Testis (tissue), 3 donors: ENCODE data around the gene CDK17. TPM values are rescaled to one million over a fixed set of nuclear protein-coding genes. Genes with fewer than 3 reads are reported as not detected.

ENCODE experiments used
- DNase-seq: peaks from one replicate; pipeline ENCODE4 v3.0.0-alpha.2; 2019
- H3K27ac ChIP-seq, 2 donors: fragments of 200-600 bp; sonication (generic); one replicate each; pipeline ENCODE4 v1.5.1; 2019
- H3K27me3 ChIP-seq: fragments of 200-600 bp; sonication (generic); one replicate; pipeline ENCODE4 v1.5.1; 2019
- H3K36me3 ChIP-seq: fragments of 200-600 bp; sonication (generic); one replicate; pipeline ENCODE4 v1.5.1; 2017; ENCODE audit warnings: low read depth; ENCODE audit errors: missing control alignments
- H3K4me1 ChIP-seq: fragments of 200-600 bp; sonication (generic); one replicate; pipeline ENCODE4 v1.5.1; 2019
- H3K4me3 ChIP-seq, 2 donors: fragments of 200-600 bp; sonication (generic); one replicate each; pipeline ENCODE4 v1.5.1; 2017 to 2019
- H3K9me3 ChIP-seq: fragments of 200-600 bp; sonication (generic); one replicate; pipeline ENCODE4 v1.5.1; 2017
- POLR2A ChIP-seq: fragments of 450-650 bp; IDR thresholded peaks from one replicate; pipeline ENCODE4 v1.6.1; 2017; ENCODE audit warnings: antibody characterized with exemption, mild to moderate bottlenecking, moderate library complexity
- WGBS, 2 donors: methylation state at CpG; one replicate each; pipeline ENCODE4 v1.1.5; 2018; 5-methylcytosine and 5-hydroxymethylcytosine counted together
- intact Hi-C: fragments of 100-400 bp; cut with DNase I; formaldehyde crosslinking; loops from one replicate; pipeline ENCODE4 v1.15.1; 2023; ENCODE audit warnings: low total_unique reads
- polyA plus RNA-seq: library from polyadenylated mRNA; stranded (reverse); fragments of 350-450 nt; fragmentation: Illumina TruSeq; extraction: RNeasy Lipid Tissue Mini Kit (QIAGEN cat#74804); gene quantifications from one replicate; pipeline ENCODE4 v1.2.3, GENCODE V29; 2014; ENCODE audit warnings: low read depth, low replicate concordance; ENCODE audit not compliant: insufficient read depth
- total RNA-seq, 2 donors: library from RNA; depleted of rRNA; stranded (reverse); fragments of >200 nt; gene quantifications; one replicate each; pipeline ENCODE4 v1.2.3, GENCODE V29; 2016
- TF ChIP-seq, protein P1 (sequence below), 3 experiments: fragments of 450-650 bp in 2 of 3; fragments of 200-600 bp in 1 of 3; sonication (generic) in 1 of 3; IDR thresholded peaks; one replicate each; pipeline ENCODE4 v1.5.1; 2016 to 2019; ENCODE audit warnings: antibody characterized with exemption in 3 of 3, mild to moderate bottlenecking in 2 of 3, moderate library complexity in 1 of 3

The CDK17 gene
- total and polyA plus RNA-seq, 3 donors from 2014 or later: 40.7 to 100.0 (median 91.5) TPM

DNA sequence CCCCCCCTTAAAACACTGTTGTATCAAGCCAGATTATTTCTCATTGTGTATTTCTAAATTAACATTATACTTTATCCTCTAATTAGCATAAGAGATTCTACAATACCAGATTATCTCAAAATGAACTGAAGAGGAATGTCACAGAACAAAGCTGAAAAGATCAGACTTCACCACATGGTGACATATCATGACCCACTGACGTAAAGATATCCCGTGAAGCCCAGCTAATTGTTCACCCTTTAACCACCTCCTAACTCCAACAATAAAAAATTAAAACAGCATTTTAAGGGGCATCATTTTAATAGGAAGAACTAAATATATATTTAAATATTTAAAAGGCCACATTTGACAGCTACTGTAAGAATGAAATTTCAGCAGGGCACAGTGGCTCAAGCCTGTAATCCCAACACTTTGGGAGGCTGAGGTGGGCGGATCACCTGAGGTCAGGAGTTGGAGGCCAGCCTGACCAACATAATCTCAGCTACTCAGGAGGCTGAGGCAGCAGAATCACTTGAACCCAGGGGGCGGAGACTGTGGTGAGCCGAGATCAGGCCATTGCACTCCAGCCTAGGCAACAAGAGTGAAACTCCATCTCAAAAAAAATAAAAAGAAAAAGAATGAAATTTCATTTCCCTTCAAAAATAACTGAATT lies 29.0 kb downstream of the CDK17 start:
- no peaks in the 10 kb centered on the region for H3K9me3 ChIP-seq
- peaks cover 31% of the 10 kb centered on the region for H3K4me1 ChIP-seq
- H3K36me3 ChIP-seq: no peaks in the 10 kb centered on the region
- no peaks in the 10 kb centered on the region for H3K27me3 ChIP-seq
- DNase-seq: no peak
- no peak overlapping the region for H3K27ac ChIP-seq
- H3K4me3 ChIP-seq: no peak overlapping the region
- intact Hi-C loops: no loop called here
- TF ChIP-seq, protein P1, sequence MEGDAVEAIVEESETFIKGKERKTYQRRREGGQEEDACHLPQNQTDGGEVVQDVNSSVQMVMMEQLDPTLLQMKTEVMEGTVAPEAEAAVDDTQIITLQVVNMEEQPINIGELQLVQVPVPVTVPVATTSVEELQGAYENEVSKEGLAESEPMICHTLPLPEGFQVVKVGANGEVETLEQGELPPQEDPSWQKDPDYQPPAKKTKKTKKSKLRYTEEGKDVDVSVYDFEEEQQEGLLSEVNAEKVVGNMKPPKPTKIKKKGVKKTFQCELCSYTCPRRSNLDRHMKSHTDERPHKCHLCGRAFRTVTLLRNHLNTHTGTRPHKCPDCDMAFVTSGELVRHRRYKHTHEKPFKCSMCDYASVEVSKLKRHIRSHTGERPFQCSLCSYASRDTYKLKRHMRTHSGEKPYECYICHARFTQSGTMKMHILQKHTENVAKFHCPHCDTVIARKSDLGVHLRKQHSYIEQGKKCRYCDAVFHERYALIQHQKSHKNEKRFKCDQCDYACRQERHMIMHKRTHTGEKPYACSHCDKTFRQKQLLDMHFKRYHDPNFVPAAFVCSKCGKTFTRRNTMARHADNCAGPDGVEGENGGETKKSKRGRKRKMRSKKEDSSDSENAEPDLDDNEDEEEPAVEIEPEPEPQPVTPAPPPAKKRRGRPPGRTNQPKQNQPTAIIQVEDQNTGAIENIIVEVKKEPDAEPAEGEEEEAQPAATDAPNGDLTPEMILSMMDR (IDR thresholded peaks at IDR 0.05): no peak
- no peak for TF ChIP-seq POLR2A
- 79 to 82% methylated on average over 5 of the region's 5 CpGs for WGBS, 2 donors

DNA sequence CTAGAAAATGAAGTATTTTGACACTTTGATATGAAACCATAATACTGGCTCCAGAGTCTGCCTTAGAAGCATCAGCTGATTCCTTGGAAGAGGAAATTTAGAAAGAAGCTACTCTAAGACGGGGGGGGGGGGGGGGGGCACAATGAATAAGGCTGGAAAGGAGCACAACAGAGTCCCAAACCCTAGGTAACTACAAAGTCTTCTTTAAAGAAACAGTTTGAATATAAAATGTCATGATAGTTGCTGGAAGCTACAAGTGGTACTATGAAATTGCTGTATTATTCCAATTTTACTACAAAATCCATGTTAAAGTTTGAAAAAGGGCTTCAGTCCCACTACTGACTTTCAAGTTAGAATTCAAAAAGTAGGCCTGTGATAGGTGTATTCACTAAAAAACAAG lies 31.6 kb downstream of the CDK17 start:
- TF ChIP-seq, protein P1 (IDR thresholded peaks at IDR 0.05): no peak
- TF ChIP-seq POLR2A: no peak
- H3K36me3 ChIP-seq: no peaks in the 10 kb centered on the region
- H3K27me3 ChIP-seq: no peaks in the 10 kb centered on the region
- no peak overlapping the region for H3K4me3 ChIP-seq
- no peaks in the 10 kb centered on the region for H3K9me3 ChIP-seq
- 38 to 42% methylated on average over 1 of the region's 1 CpG for WGBS, 2 donors
- H3K4me1 ChIP-seq: peaks cover 15% of the 10 kb centered on the region
- intact Hi-C loops: no loop called here
- H3K27ac ChIP-seq: no peak overlapping the region
- DNase-seq: no peak

DNA sequence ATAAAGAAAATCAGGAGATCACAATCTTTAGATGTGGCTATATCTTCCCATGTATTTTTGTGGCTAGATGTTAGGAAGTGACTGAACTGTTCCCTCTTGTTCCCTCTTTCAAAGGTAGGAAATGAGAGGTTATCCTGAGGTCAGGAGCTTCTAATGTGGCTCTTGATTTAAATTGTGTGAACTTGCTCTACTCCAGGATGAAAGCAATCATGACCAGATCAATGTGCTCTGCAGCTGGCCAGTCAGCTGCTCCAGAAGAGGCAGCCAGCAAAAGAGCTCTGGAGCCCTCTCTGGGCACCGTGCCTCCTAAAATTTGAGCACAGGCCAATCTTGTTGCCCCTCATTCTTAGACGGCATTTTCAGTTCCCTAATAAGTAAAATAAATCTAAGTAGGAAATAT lies 32.0 kb downstream of the CDK17 start:
- Histone ChIP-seq H3K27ac (no peak overlapping the region), H3K4me3 (no peak overlapping the region), H3K9me3 (no peaks in the 10 kb centered on the region), H3K36me3 (no peaks in the 10 kb centered on the region), H3K4me1 (peaks cover 15% of the 10 kb centered on the region), H3K27me3 (no peaks in the 10 kb centered on the region)
- WGBS, 2 donors: 24 to 30% methylated on average over 2 of the region's 2 CpGs
- intact Hi-C loops: no loop called here
- TF ChIP-seq, protein P1 (IDR thresholded peaks at IDR 0.05): no peak
- TF ChIP-seq POLR2A: no peak
- no peak for DNase-seq

DNA sequence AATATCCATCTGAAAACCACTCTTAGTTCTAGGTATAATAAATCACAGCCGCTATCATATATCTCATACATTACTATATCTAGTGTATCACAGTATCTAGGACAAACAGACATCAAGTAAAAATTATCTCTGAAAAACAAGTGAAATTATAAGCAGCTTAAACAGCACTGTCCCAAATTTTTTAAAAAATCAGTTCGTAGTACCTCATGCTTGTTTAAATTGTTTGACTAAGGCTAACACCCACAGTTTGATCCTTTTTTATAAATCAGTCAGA lies 33.9 kb downstream of the CDK17 start:
- 92 to 93% methylated on average over 2 of the region's 2 CpGs for WGBS, 2 donors
- no peak overlapping the region for H3K27ac ChIP-seq
- no peak for TF ChIP-seq POLR2A
- TF ChIP-seq, protein P1 (IDR thresholded peaks at IDR 0.05): no peak

More for the DNA sequence above, 33.9 kb downstream of the CDK17 start:
- no peak overlapping the region for H3K4me3 ChIP-seq
- no peak for DNase-seq
- peaks cover 5% of the 10 kb centered on the region for H3K4me1 ChIP-seq
- intact Hi-C loops: no loop called here
- no peaks in the 10 kb centered on the region for H3K27me3 ChIP-seq
- no peaks in the 10 kb centered on the region for H3K9me3 ChIP-seq
- H3K36me3 ChIP-seq: no peaks in the 10 kb centered on the region
